OCI-LY3 (cell line): Measurements from ENCODE around the gene ADORA1.

ENCODE experiments used
- CTCF ChIP-seq: fragments of 200-600, 300-600 bp; sonication (generic); IDR thresholded peaks from 2 replicates; pipeline ENCODE4 v1.5.1; 2014; ENCODE audit warnings: antibody characterized with exemption, low read length, low read depth
- EZH2phosphoT487 ChIP-seq: fragments of 200-600 bp; shearing (Covaris generic); IDR thresholded peaks from 2 replicates; pipeline ENCODE4 v1.6.1; 2018; ENCODE audit warnings: antibody characterized with exemption, mixed run types, low read depth

DNA sequence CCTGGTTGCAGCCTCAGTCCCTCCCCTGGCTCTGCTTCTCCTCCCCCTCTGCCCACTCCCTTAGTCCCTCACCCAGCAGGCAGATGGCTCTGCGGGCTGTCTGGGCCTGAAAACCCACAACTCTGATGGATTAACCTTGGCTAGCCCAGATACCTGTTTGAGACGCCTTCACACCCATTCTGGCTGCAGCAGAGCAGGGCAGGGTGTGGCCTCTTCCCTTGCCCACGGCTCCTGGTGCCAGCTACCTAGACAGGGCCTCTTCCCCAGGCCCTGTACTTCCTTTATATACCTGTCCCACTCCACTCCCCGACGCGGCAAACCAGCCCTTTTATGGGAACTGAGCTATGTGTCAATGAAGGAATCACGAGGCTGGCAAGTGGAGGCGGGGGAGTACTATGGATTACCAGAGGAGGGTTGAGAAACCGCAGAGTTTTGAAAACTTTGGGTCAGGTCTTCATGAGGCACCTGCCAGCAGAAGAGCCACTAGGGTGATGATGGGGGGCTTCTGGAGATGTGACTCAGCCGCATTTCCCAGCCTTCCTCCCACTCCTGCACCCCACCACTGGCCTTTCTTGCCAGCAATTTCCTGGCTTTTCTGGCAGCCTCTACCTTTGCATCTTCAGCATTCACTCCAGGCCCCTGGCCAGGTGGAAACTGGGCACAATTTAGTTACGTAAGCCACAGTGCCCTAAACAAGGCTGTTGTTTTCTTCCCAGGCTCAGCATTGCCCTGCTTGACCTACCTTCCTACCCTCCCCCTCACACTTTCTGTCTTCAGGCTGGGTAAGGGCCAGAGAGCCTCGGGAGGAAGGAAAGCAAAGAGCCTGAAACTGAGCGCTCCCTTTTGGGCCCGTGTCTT lies 59.1 kb downstream of the ADORA1 start, which contains the start of gene CHI3L1:
- TF ChIP-seq CTCF (no peak), EZH2phosphoT487 (no peak)
